GM18868 (cell line): ENCODE measurements around the gene TMCC3.
"Not testable (repeated sequence)": the region's sequence is repeated elsewhere in the genome, so short reads cannot be mapped to it uniquely, and the experiment has no call there.

Experiments
- ATAC-seq: cut with Tn5 transposase; IDR thresholded peaks from one replicate; pipeline ENCODE4 v1.9.1; 2021; ENCODE audit warnings: mild to moderate bottlenecking, moderate library complexity; ENCODE audit not compliant: unreplicated experiment

The TMCC3 gene

GRCh38 chr12:94637390-94638113 lies 12.8 kb downstream of the TMCC3 start:
- ATAC-seq, result no peak

- no peak for ATAC-seq
Measured at GRCh38 chr12:94636462-94637085, 13.8 kb downstream of the TMCC3 start.

- no peak for ATAC-seq
Measured at GRCh38 chr12:94634717-94635116, 15.6 kb downstream of the TMCC3 start.

- no peak for ATAC-seq
Measured at GRCh38 chr12:94633401-94633800, 17.0 kb downstream of the TMCC3 start.

- no peak for ATAC-seq
Measured at GRCh38 chr12:94631058-94631457, 19.3 kb downstream of the TMCC3 start.

- ATAC-seq, result no peak
Measured at GRCh38 chr12:94628819-94629472, 21.4 kb downstream of the TMCC3 start.

GRCh38 chr12:94628369-94628768 lies 22.0 kb downstream of the TMCC3 start:
- no peak for ATAC-seq

- no peak for ATAC-seq
Measured at GRCh38 chr12:94625531-94625930, 24.8 kb downstream of the TMCC3 start.

- ATAC-seq, result no peak
Measured at GRCh38 chr12:94623161-94623920, 27.0 kb downstream of the TMCC3 start.

GRCh38 chr12:94622475-94622874 lies 27.9 kb downstream of the TMCC3 start:
- no peak for ATAC-seq

- peak; percentile 99 for ATAC-seq
Measured at GRCh38 chr12:94621662-94622359, 28.5 kb downstream of the TMCC3 start.

- ATAC-seq, result no peak
Measured at GRCh38 chr12:94620621-94621020, 29.7 kb downstream of the TMCC3 start.

GRCh38 chr12:94618995-94619695 lies 31.2 kb downstream of the TMCC3 start:
- no peak for ATAC-seq

- no peak for ATAC-seq
Measured at GRCh38 chr12:94617101-94617500, 33.3 kb downstream of the TMCC3 start.

GRCh38 chr12:94616203-94616729 lies 34.1 kb downstream of the TMCC3 start:
- ATAC-seq, result no peak

- ATAC-seq, result no peak
Measured at GRCh38 chr12:94615260-94616181, 34.8 kb downstream of the TMCC3 start.

GRCh38 chr12:94614288-94614721 lies 36.1 kb downstream of the TMCC3 start:
- ATAC-seq, result no peak

GRCh38 chr12:94609917-94610443 lies 40.4 kb downstream of the TMCC3 start:
- no peak for ATAC-seq

GRCh38 chr12:94606810-94607209 lies 43.5 kb downstream of the TMCC3 start:
- not testable (repeated sequence) for ATAC-seq
